Stimulated activated CD4-positive, alpha-beta T cell treated with anti-CD3 and anti-CD28 coated beads, Interleukin-2, amount 100 ng/mL, for 48 hours (primary cell): ENCODE measurements around the gene PIGB.
"Not testable (repeated sequence)": the region's sequence is repeated elsewhere in the genome, so short reads cannot be mapped to it uniquely, and the experiment has no call there.

Experiments used
- DNase-seq, 2 donors: peaks; one replicate each; pipeline ENCODE4 v3.0.0-alpha.2; 2020

The PIGB gene

GRCh38 chr15:55302801-55303200, 16.2 kb upstream of the PIGB start:
- DNase-seq = not testable (repeated sequence)

GRCh38 chr15:55319537-55320237, 665 bp downstream of the PIGB start:
- DNase-seq = no peak

GRCh38 chr15:55320238-55320550, 1.2 kb downstream of the PIGB start:
- DNase-seq = no peak

GRCh38 chr15:55320963-55321362, 1.9 kb downstream of the PIGB start:
- DNase-seq = no peak

- DNase-seq = no peak
These were observed 3.4 kb downstream of the PIGB start for GRCh38 chr15:55322467-55322866.

GRCh38 chr15:55327387-55327786, 8.4 kb downstream of the PIGB start:
- no peak for DNase-seq

- no peak for DNase-seq
These were observed 15.3 kb downstream of the PIGB start for GRCh38 chr15:55334371-55334770.

GRCh38 chr15:55334997-55335396, 16.0 kb downstream of the PIGB start:
- DNase-seq = no peak

GRCh38 chr15:55337160-55337559, 18.1 kb downstream of the PIGB start:
- no peak for DNase-seq

GRCh38 chr15:55343168-55343567, 24.1 kb downstream of the PIGB start:
- no peak for DNase-seq

GRCh38 chr15:55344206-55344605, 25.2 kb downstream of the PIGB start:
- no peak for DNase-seq

- no peak for DNase-seq
These were observed 29.3 kb downstream of the PIGB start for GRCh38 chr15:55348281-55348778.

GRCh38 chr15:55349282-55349681, 30.3 kb downstream of the PIGB start:
- DNase-seq = no peak

- DNase-seq = no peak
These were observed 34.0 kb downstream of the PIGB start for GRCh38 chr15:55353025-55353424.

- no peak for DNase-seq
These were observed 38.1 kb downstream of the PIGB start for GRCh38 chr15:55356985-55357585.

GRCh38 chr15:55357774-55358173, 38.8 kb downstream of the PIGB start:
- no peak for DNase-seq

GRCh38 chr15:55358471-55358870, 39.4 kb downstream of the PIGB start:
- DNase-seq = no peak

- no peak for DNase-seq
These were observed 41.2 kb downstream of the PIGB start for GRCh38 chr15:55360256-55360655.

- DNase-seq = no peak
These were observed 42.0 kb downstream of the PIGB start for GRCh38 chr15:55361048-55361447.

- DNase-seq = no peak
These were observed 43.6 kb downstream of the PIGB start for GRCh38 chr15:55362641-55363040.

GRCh38 chr15:55366981-55367380, 48.0 kb downstream of the PIGB start:
- no peak for DNase-seq

- no peak for DNase-seq
These were observed 53.8 kb downstream of the PIGB start for GRCh38 chr15:55372701-55373440.

GRCh38 chr15:55379095-55379494, 60.1 kb downstream of the PIGB start:
- DNase-seq = no peak

- DNase-seq = no peak
These were observed 62.6 kb downstream of the PIGB start for GRCh38 chr15:55381595-55381994.
